HG02588 (cell line): ENCODE measurements around the gene MACROD2.

ENCODE experiments used
- ATAC-seq: cut with Tn5 transposase; IDR thresholded peaks from one replicate; pipeline ENCODE4 v1.9.1; 2021; ENCODE audit warnings: mild to moderate bottlenecking, moderate library complexity; ENCODE audit not compliant: unreplicated experiment

MACROD2 gene

GRCh38 chr20:15654208-15654649 is 1658.9 kb downstream of the MACROD2 start:
- peak; percentile 98 for ATAC-seq

GRCh38 chr20:15655295-15655874 is 1660.1 kb downstream of the MACROD2 start:
- no peak for ATAC-seq

- ATAC-seq, result no peak
Observed at GRCh38 chr20:15656124-15656523, 1660.8 kb downstream of the MACROD2 start.

GRCh38 chr20:15658295-15658694 is 1663.0 kb downstream of the MACROD2 start:
- no peak for ATAC-seq

- no peak for ATAC-seq
Observed at GRCh38 chr20:15673206-15673605, 1677.9 kb downstream of the MACROD2 start.

GRCh38 chr20:15674253-15675060 is 1679.1 kb downstream of the MACROD2 start:
- no peak for ATAC-seq

- ATAC-seq, result no peak
Observed at GRCh38 chr20:15675061-15675514, 1679.8 kb downstream of the MACROD2 start.

- no peak for ATAC-seq
Observed at GRCh38 chr20:15675813-15676484, 1680.6 kb downstream of the MACROD2 start.

GRCh38 chr20:15676815-15677214 is 1681.5 kb downstream of the MACROD2 start:
- no peak for ATAC-seq

GRCh38 chr20:15682690-15683089 is 1687.4 kb downstream of the MACROD2 start:
- no peak for ATAC-seq

- no peak for ATAC-seq
Observed at GRCh38 chr20:15692570-15692969, 1697.3 kb downstream of the MACROD2 start.

GRCh38 chr20:15699431-15700146 is 1704.3 kb downstream of the MACROD2 start:
- no peak for ATAC-seq

GRCh38 chr20:15700147-15700765 is 1704.9 kb downstream of the MACROD2 start:
- ATAC-seq, result no peak

- ATAC-seq, result no peak
Observed at GRCh38 chr20:15702161-15702560, 1706.8 kb downstream of the MACROD2 start.

GRCh38 chr20:15703171-15703911 is 1708.0 kb downstream of the MACROD2 start:
- no peak for ATAC-seq

GRCh38 chr20:15705975-15706374 is 1710.7 kb downstream of the MACROD2 start:
- ATAC-seq, result no peak

GRCh38 chr20:15706719-15707118 is 1711.4 kb downstream of the MACROD2 start:
- no peak for ATAC-seq

GRCh38 chr20:15708984-15709598 is 1713.8 kb downstream of the MACROD2 start:
- ATAC-seq, result peak; percentile 68

GRCh38 chr20:15710636-15711035 is 1715.3 kb downstream of the MACROD2 start:
- ATAC-seq, result no peak

- no peak for ATAC-seq
Observed at GRCh38 chr20:15711177-15711576, 1715.9 kb downstream of the MACROD2 start.
